BJ (cell line): ENCODE results near the gene SMC4. TPM values are rescaled to one million over a fixed set of nuclear protein-coding genes. Genes with fewer than 3 reads are reported as not detected.

Experiments used
- CTCF ChIA-PET: fragments of 350-600 bp; formaldehyde crosslinking; extraction: SDS; loops from one replicate; lab custom pipeline; 2021; ENCODE audit warnings: antibody characterized with exemption, inconsistent platforms; lab: Yijun Ruan, JAX
- POLR2A ChIA-PET: fragments of 300-600 bp; sonication (Branson Sonifier 250); formaldehyde crosslinking; extraction: SDS; loops from one replicate; lab custom pipeline; 2021; ENCODE audit warnings: antibody characterized with exemption; lab: Charles Lee
- DNase-seq: peaks from one replicate; pipeline ENCODE4 v3.0.0-alpha.2; 2011; ENCODE audit warnings: low read depth
- H3K27me3 ChIP-seq: 2 replicates; pipeline ENCODE4 v1.6.0; 2011; ENCODE audit warnings: low read length; ENCODE audit not compliant: control insufficient read depth, insufficient read depth
- H3K36me3 ChIP-seq: 2 replicates; pipeline ENCODE4 v1.5.1; 2011; ENCODE audit warnings: low read length; ENCODE audit not compliant: control insufficient read depth, insufficient read depth
- H3K4me3 ChIP-seq: 2 replicates; pipeline ENCODE4 v1.5.1; 2011; ENCODE audit warnings: low read depth, mild to moderate bottlenecking, control low read depth, low read length
- CTCF ChIP-seq: IDR thresholded peaks from 2 replicates; pipeline ENCODE4 v1.5.1; 2011; ENCODE audit warnings: low read depth, mild to moderate bottlenecking, control low read depth, inconsistent platforms, low read length, moderate library complexity; ENCODE audit not compliant: insufficient read depth
- polyA plus RNA-seq: library from polyadenylated mRNA; depleted of rRNA; stranded (reverse); fragments of >200 nt; gene quantifications from 2 replicates; pipeline ENCODE4 v1.2.3, GENCODE V29; 2011

SMC4 gene
- polyA plus RNA-seq, 1 experiment = 26.1 TPM

GRCh38 chr3:160381470-160381869, 18.0 kb upstream of the SMC4 start:
- Histone ChIP-seq H3K36me3 (no peaks in the 10 kb centered on the region), H3K4me3 (no peak overlapping the region), H3K27me3 (no peaks in the 10 kb centered on the region)
- no peak for TF ChIP-seq CTCF
- CTCF ChIA-PET = no interaction called here
- POLR2A ChIA-PET = no interaction called here
- no peak for DNase-seq

GRCh38 chr3:160384639-160385318, 14.7 kb upstream of the SMC4 start:
- H3K4me3 ChIP-seq = no peak overlapping the region
- TF ChIP-seq CTCF = no peak
- no peaks in the 10 kb centered on the region for H3K36me3 ChIP-seq
- DNase-seq = no peak
- ChIA-PET CTCF (no interaction called here), POLR2A (no interaction called here)
- no peaks in the 10 kb centered on the region for H3K27me3 ChIP-seq

GRCh38 chr3:160390565-160391138, 8.8 kb upstream of the SMC4 start:
- Histone ChIP-seq H3K27me3 (no peaks in the 10 kb centered on the region), H3K36me3 (no peaks in the 10 kb centered on the region), H3K4me3 (no peak overlapping the region)
- CTCF ChIA-PET = interaction anchor here (0.6 kb wide), 1 partner anchor 10 kb away, joined by 4 read pairs; no protein-coding TSS in a partner anchor
- DNase-seq = no peak
- POLR2A ChIA-PET = no interaction called here
- no peak for TF ChIP-seq CTCF

- Histone ChIP-seq H3K4me3 (no peak overlapping the region), H3K36me3 (no peaks in the 10 kb centered on the region), H3K27me3 (no peaks in the 10 kb centered on the region)
- TF ChIP-seq CTCF = no peak
- ChIA-PET POLR2A (no interaction called here), CTCF (no interaction called here)
- no peak for DNase-seq
Measured at GRCh38 chr3:160392798-160393197, 6.7 kb upstream of the SMC4 start.

GRCh38 chr3:160393346-160394008, 6.0 kb upstream of the SMC4 start:
- CTCF ChIA-PET = no interaction called here
- no peak for TF ChIP-seq CTCF
- POLR2A ChIA-PET = no interaction called here
- Histone ChIP-seq H3K4me3 (no peak overlapping the region), H3K36me3 (no peaks in the 10 kb centered on the region), H3K27me3 (no peaks in the 10 kb centered on the region)
- DNase-seq = no peak
